K562 (cell line): ENCODE data around the gene ANO1. TPM values are rescaled to one million over a fixed set of nuclear protein-coding genes. Genes with fewer than 3 reads are reported as not detected.

Source experiments
- ATAC-seq: fragments of 200-7000 bp; cut with Tn5 transposase; 3 replicates; pipeline ENCODE4 v1.9.1; 2020; ENCODE audit warnings: moderate library complexity
- BruUV-seq: library from RNA; stranded (reverse); fragments of 400-500 nt; replicated peaks from 2 replicates; lab custom pipeline; 2021; lab: Mats Ljungman, UMichigan
- CTCF ChIA-PET: fragments of 300-600 bp; formaldehyde crosslinking; extraction: SDS; loops from one replicate; lab custom pipeline; 2021; ENCODE audit warnings: low intra/inter-chr PET ratio; lab: Yijun Ruan, JAX
- POLR2A ChIA-PET: fragments of 300-600, 350-650 bp; sonication (Branson Sonifier 250); formaldehyde crosslinking; extraction: SDS; loops from one replicate; lab custom pipeline; 2021; ENCODE audit warnings: antibody characterized with exemption, inconsistent platforms; lab: Yijun Ruan, JAX
- DNase-seq, 4 experiments: peaks; one replicate each; pipeline versions ENCODE4 v3.0.0 to v3.0.0-alpha.2; 2011 to 2018; ENCODE audit warnings: low spot score in 3 of 4, mixed read lengths in 3 of 4; ENCODE audit errors: extremely low read depth in 1 of 4
- FAIRE-seq: peaks from 2 replicates; lab custom pipeline; 2011; peaks lifted over from hg19 to GRCh38; lab: Jason Lieb, UNC
- H2AFZ ChIP-seq: 2 replicates; pipeline ENCODE4 v1.6.0; 2011; ENCODE audit warnings: low read depth, low read length, control low read depth, inconsistent platforms
- H3K27ac ChIP-seq: fragments of 200-600 bp; 3 replicates; pipeline ENCODE4 v1.8.0; 2011; ENCODE audit warnings: low read depth, mild to moderate bottlenecking, control low read depth, inconsistent platforms, low read length, moderate library complexity, mixed read lengths; ENCODE audit errors: extremely low read depth
- H3K27me3 ChIP-seq, 2 experiments: fragments of 300-600 bp in 1 of 2; 2 replicates in 1 of 2; 3 replicates in 1 of 2; pipeline versions ENCODE4 v1.6.0 to v1.8.0; 2011; ENCODE audit warnings: inconsistent platforms in 2 of 2, low read length in 2 of 2, mild to moderate bottlenecking in 1 of 2, mixed read lengths in 1 of 2, moderate library complexity in 1 of 2; ENCODE audit not compliant: control insufficient read depth in 2 of 2, insufficient read depth in 2 of 2
- H3K36me3 ChIP-seq: fragments of 300-600 bp; 3 replicates; pipeline ENCODE4 v1.8.0; 2011; ENCODE audit warnings: mild to moderate bottlenecking, low read length, inconsistent platforms; ENCODE audit not compliant: control insufficient read depth, insufficient read depth
- H3K4me1 ChIP-seq, 2 experiments: fragments of 200-600 bp in 1 of 2; replicated peaks in 1 of 2; 2 replicates in 1 of 2; 3 replicates in 1 of 2; pipeline versions ENCODE4 v1.5.1 to v1.8.0; 2011; ENCODE audit warnings: inconsistent platforms in 2 of 2, low read length in 2 of 2, mild to moderate bottlenecking in 1 of 2, mixed read lengths in 1 of 2, moderate library complexity in 1 of 2; ENCODE audit not compliant: control insufficient read depth in 2 of 2, insufficient read depth in 2 of 2
- H3K4me2 ChIP-seq: 2 replicates; pipeline ENCODE4 v1.6.1; 2011; ENCODE audit warnings: low read length, control low read depth, inconsistent platforms, mixed read lengths; ENCODE audit not compliant: insufficient read depth
- H3K4me3 ChIP-seq: fragments of 200-600 bp; sonication (generic), shearing (Covaris generic); 2 replicates; pipeline ENCODE4 v1.5.1; 2016; ENCODE audit warnings: control low read depth, inconsistent platforms
- H3K79me2 ChIP-seq: fragments of 200-600 bp; 3 replicates; pipeline ENCODE4 v1.8.0; 2011; ENCODE audit warnings: low read length, inconsistent platforms; ENCODE audit not compliant: control insufficient read depth, insufficient read depth
- H3K9ac ChIP-seq, 2 experiments: 2 replicates each; pipeline versions ENCODE4 v1.6.0 to v1.6.1; 2011; ENCODE audit warnings: low read depth in 2 of 2, low read length in 2 of 2, control low read depth in 1 of 2, inconsistent platforms in 1 of 2, mild to moderate bottlenecking in 1 of 2, mixed read lengths in 1 of 2; ENCODE audit not compliant: insufficient read depth in 1 of 2
- H3K9me1 ChIP-seq: one replicate; pipeline ENCODE4 v1.6.0; 2011; ENCODE audit warnings: inconsistent platforms, mild to moderate bottlenecking, low read length, moderate library complexity; ENCODE audit not compliant: control insufficient read depth, insufficient read depth
- H3K9me3 ChIP-seq: replicated peaks from 2 replicates; pipeline ENCODE4 v1.5.1; 2011; ENCODE audit warnings: low read depth, low read length, inconsistent platforms; ENCODE audit not compliant: control insufficient read depth, insufficient read depth
- H4K20me1 ChIP-seq: replicated peaks from 2 replicates; pipeline ENCODE4 v1.6.1; 2011; ENCODE audit warnings: low read length, inconsistent platforms, mixed read lengths; ENCODE audit not compliant: control insufficient read depth, insufficient read depth
- CEBPB ChIP-seq: fragments of 450-650 bp; IDR thresholded peaks from 2 replicates; pipeline ENCODE4 v1.6.1; 2016; ENCODE audit warnings: missing genetic modification characterization, missing compliant biosample characterization
- CEBPG ChIP-seq, 3 experiments: fragments of 200-800 bp in 1 of 3; sonication (Bioruptor generic) in 1 of 3; sonication (generic) in 1 of 3; formaldehyde crosslinking in 1 of 3; IDR thresholded peaks in 2 of 3; conservative IDR thresholded peaks in 1 of 3; 2 replicates each; pipeline versions ENCODE4 v1.6.1 to v1.8.0; 2016 to 2022; ENCODE audit warnings: missing compliant biosample characterization in 2 of 3, missing genetic modification characterization in 2 of 3, mild to moderate bottlenecking in 1 of 3, missing genetic modification reagents in 1 of 3
- NR4A1 ChIP-seq, 2 experiments: fragments of 250-450 bp in 1 of 2; fragments of 450-650 bp in 1 of 2; sonication (Bioruptor Pico) in 1 of 2; IDR thresholded peaks; 2 replicates each; pipeline versions ENCODE4 v1.4.0 to v1.6.1; 2016 to 2020; ENCODE audit warnings: mild to moderate bottlenecking in 2 of 2, missing compliant biosample characterization in 1 of 2, missing genetic modification characterization in 1 of 2, moderate library complexity in 1 of 2
- ZNF384 ChIP-seq: IDR thresholded peaks from 2 replicates; pipeline ENCODE4 v1.6.1; 2012; ENCODE audit warnings: low read depth, low read length, improper control_type of control experiment
- WGBS: fragments of 100-300 bp; shearing (Covaris generic); methylation state at CpG from one replicate; pipeline ENCODE4 v1.1.6; 2016; ENCODE audit warnings: low coverage, mixed read lengths; ENCODE audit not compliant: insufficient coverage; ENCODE audit errors: missing lambda C conversion rate; 5-methylcytosine and 5-hydroxymethylcytosine counted together
- in situ Hi-C: fragments of 300-500 bp; cut with MboI; formaldehyde crosslinking; loops from 4 replicates; pipeline ENCODE4 v1.15.0; 2018; ENCODE audit warnings: inconsistent platforms, mixed read lengths
- intact Hi-C: fragments of 100-400 bp; cut with micrococcal nuclease; formaldehyde crosslinking; loops from 2 replicates; pipeline ENCODE4 v1.14.2; 2022
- polyA plus RNA-seq, 8 experiments: library from polyadenylated mRNA; depleted of rRNA in 4 of 8; stranded (reverse) in 5 of 8; unstranded in 3 of 8; fragments of >200 nt; fragmentation: Nextera tagmentation in 2 of 8; fragmentation: Illumina TruSeq in 1 of 8; extraction: Ambion mirVana in 2 of 8; extraction: Trizol in 1 of 8; gene quantifications; 2 replicates each; pipeline versions ENCODE4 v1.2.1 to v1.2.3, GENCODE V29; 2011 to 2014; ENCODE audit warnings: inconsistent platforms in 1 of 8, missing spikeins in 1 of 8
- total RNA-seq, 7 experiments: library from RNA; depleted of rRNA in 6 of 7; stranded (reverse); fragments of >200 nt in 6 of 7; fragmentation: Illumina TruSeq in 2 of 7; extraction: Trizol in 2 of 7; gene quantifications; 2 replicates each; pipeline versions ENCODE4 v1.2.1 to v1.2.3, GENCODE V29; 2011 to 2021; ENCODE audit warnings: low replicate concordance in 1 of 7

The ANO1 gene
- total and polyA plus RNA-seq, 9 of the 15 experiments (the other 6 are each of a cell fraction or from before 2014, with no cell fraction given), result not detected

DNA sequence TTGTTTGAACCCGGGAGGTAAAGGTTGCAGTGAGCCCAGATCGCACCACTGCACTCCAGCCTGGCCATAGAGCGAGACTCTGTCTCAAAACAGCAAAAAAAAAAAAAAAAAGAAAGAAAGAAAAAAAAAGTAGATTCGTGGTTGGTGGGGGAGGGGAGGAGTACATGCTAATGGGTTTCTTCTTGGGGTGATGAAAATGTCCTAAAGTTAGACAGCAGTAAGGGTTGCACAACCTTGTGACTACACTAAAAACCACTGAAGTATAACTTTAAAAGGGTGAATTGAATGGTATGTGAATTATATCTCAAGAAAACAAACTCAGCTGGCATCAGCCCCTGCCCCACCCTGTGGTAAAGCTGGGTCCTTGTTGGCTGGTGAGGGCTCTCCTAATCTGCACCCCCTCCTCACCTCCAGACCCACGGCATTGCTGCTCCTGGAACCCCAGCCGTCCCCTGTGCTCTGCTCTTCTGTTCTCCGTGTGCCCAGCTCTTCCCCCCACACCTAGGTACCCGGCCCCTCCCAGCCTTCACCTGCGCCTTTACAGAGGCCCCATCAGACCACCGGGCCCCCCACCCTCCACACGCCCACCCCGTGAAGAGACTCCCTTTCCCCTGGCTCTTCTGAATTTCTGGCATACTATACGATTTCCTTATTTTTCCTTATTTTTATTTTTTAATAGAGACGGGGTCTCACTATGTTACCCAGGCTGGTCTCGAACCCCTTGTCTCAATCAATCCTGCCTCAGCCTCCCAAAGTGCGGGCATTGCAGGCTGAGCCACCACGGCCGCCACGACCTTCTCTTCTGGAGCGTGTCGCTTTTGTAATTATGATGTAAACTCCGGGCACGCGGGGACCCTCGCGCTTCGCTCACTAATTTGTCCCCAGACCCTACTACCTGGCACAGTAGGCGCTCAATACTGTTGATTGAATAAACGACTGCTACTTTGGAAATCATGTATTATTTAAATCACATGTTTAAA is 124.1 kb downstream of the ANO1 start:
- no peak overlapping the region; the same call in 1 of the 2 replicates for H3K4me3 ChIP-seq
- peaks cover 0 to 9% of the 10 kb centered on the region in 2 experiments; a peak in 1 of 5 replicates for H3K27me3 ChIP-seq
- H3K4me1 ChIP-seq, result peaks cover 15 to 34% of the 10 kb centered on the region in 2 experiments; a peak in 4 of 5 replicates
- no peak overlapping the region; the same call in 2 of the 3 replicates for H3K27ac ChIP-seq
- peak overlapping the region; percentile 88 to 97; a peak in 3 of 4 replicates for H3K9ac ChIP-seq
- in situ Hi-C loops, result no loop called here
- peaks cover 44% of the 10 kb centered on the region for H3K79me2 ChIP-seq
- H3K36me3 ChIP-seq, result peaks cover 27% of the 10 kb centered on the region
- CTCF ChIA-PET, result interaction anchor here (0.6 kb wide), 1 partner anchor 134 kb away, joined by 3 read pairs; no protein-coding TSS in a partner anchor
- ATAC-seq (no peak), FAIRE-seq (no peak), DNase-seq (no peak)
- intact Hi-C loops, result loop anchor here (10.0 kb wide), 2 partner anchors 193 to 243 kb away; partner anchors contain the start of gene CTTN
- peaks cover 7% of the 10 kb centered on the region for H3K9me1 ChIP-seq
- peak overlapping the region; percentile 97 for H3K4me2 ChIP-seq
- WGBS, result 81% methylated on average over 27 of the region's 29 CpGs
- H2AFZ ChIP-seq, result peak overlapping the region; percentile 84
- H3K9me3 ChIP-seq, result no peaks in the 10 kb centered on the region; the same call in 1 of the 2 replicates
- POLR2A ChIA-PET, result no interaction called here
- TF ChIP-seq CEBPG (CRISPR knock-in tag; IDR thresholded peaks at IDR 0.05), result peak; percentile 29; the same call in 1 of the 2 replicates
- no peak; a peak in 1 of 4 replicates for TF ChIP-seq CEBPG (tag; conservative IDR thresholded peaks at IDR 0.05 in 1 of 2, IDR thresholded peaks at IDR 0.05 in 1 of 2)
- peak; percentile 71 for TF ChIP-seq CEBPB
- TF ChIP-seq ZNF384, result peak; percentile 79
- TF ChIP-seq NR4A1 (CRISPR knock-in tag; IDR thresholded peaks at IDR 0.05), result no peak
- no peak for TF ChIP-seq NR4A1 (tag; IDR thresholded peaks at IDR 0.05)
- BruUV-seq, result no TSS peak
- peaks cover 20% of the 10 kb centered on the region for H4K20me1 ChIP-seq
